Stimulated activated naive CD4-positive, alpha-beta T cell treated with Interleukin-2 at 50 U/mL for 16 hours (primary cell): ENCODE measurements around the gene SMC1A.
"Not testable (repeated sequence)": the region's sequence is repeated elsewhere in the genome, so short reads cannot be mapped to it uniquely, and the experiment has no call there.

ENCODE experiments used
- DNase-seq: peaks from one replicate; lab custom pipeline; 2025; lab: John Stamatoyannopoulos, UW

SMC1A gene

GRCh38 chrX:53422086-53422860, at the start of gene SMC1A:
Gene SMC1A (minus strand): TSS chrX:53422654. CDS start chrX:53422600, 54 bp downstream.
- peak; percentile 93 for DNase-seq

DNA sequence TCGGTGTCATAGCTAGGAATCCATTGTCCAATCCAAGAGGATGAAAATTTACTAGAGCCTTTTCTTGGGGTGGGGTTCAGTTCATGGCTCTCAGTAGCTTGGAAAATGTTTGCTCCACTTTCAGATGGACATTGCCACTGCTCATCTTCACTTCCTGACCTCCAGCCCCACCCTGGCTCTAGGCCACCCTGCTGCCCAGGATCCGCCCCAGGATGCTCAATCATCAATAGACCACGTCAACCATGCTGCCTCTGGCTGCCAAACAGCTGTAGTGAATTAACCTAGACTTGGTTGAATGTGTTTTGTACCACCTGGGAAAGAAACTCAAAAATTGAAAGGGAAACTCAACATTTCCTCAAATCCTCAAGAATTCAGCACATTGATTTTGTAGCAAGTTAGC, 48.9 kb upstream of the SMC1A start:
- DNase-seq, result no peak

DNA sequence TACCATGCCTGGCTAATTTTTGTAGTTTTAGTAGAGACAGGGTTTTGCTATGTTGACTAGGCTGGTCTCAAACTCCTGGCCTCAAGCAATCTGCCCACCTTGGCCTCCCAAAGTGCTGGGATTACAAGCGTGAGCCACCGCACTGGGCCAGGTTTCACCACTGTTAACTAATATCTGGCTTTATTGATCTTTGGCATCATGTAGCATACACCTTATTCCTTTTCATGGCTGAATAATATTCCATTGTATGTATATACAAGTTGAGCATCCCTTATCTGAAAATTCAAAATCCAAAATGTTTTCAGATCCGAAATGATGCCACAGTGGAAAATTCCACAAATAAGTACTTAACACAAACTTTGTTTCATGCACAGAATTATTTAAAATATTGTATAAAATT, 46.2 kb upstream of the SMC1A start:
- DNase-seq, result not testable (repeated sequence)

DNA sequence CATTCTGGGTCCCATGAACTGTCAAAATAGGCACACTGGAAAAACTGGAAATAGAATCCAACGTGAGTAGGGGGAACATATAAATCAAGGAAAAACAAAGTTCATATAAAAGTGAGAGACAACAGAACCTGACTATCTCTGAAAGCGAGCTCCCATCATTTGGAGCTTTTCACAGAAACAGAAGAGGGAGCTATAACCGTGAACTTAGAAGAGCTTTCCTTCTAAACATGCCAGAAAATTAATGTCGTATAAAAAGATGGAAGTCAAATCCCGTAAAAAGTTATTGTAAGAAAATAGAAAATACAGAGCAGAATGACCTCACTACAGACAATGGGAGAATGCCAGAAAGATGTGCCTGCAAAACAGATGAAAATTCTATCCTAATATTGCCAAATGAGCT, 35.6 kb upstream of the SMC1A start:
- DNase-seq, result no peak

- DNase-seq, result no peak
Observed at GRCh38 chrX:53456254-53456653, 33.8 kb upstream of the SMC1A start.

DNA sequence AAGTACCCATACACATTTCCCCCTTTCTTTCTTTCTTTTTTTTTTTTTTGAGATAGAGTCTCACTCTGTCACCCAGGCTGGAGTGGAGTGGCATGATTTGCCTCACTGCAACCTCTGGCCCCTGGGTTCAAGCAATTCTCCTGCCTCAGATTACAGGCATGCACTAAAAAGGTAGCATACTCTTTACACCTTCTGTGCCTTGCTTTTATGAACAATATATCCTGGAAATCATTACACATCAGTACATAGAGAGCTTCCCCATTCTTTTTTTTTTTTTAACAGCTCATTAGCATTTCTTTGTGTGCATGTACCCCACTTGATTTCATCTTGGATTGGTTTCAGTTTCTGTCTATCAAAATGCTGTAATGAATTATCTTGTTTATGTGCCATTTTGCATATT, 30.4 kb upstream of the SMC1A start:
- no peak for DNase-seq

- no peak for DNase-seq
Observed at GRCh38 chrX:53449632-53450031, 27.2 kb upstream of the SMC1A start.

DNA sequence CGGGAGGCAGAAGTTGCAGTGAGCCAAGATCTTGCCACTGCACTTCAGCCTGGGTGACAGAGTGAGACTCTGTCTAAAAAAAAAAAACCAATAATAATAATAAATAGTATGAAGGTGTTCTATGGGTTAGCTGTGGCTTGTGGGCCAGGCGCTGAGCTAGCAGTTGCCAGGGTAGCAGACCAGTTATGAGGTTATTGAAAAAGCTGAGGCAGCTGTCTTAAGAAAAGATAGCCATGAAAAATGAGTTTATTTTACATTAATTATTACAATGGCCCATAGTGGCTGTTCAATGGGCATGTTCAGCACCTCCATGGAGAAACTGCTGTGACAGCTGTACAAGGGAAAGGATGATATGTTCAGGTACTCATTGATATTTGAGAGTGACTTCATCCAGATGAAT, 25.0 kb upstream of the SMC1A start:
- no peak for DNase-seq

GRCh38 chrX:53445977-53446376, 23.5 kb upstream of the SMC1A start:
- DNase-seq, result peak; percentile 26

GRCh38 chrX:53442322-53442631, 19.8 kb upstream of the SMC1A start:
- DNase-seq, result no peak

- DNase-seq, result peak; percentile 66
Observed at GRCh38 chrX:53441531-53442321, 19.3 kb upstream of the SMC1A start.

- peak; percentile 6 for DNase-seq
Observed at GRCh38 chrX:53440621-53441517, 18.4 kb upstream of the SMC1A start.

- DNase-seq, result no peak
Observed at GRCh38 chrX:53440101-53440500, 17.6 kb upstream of the SMC1A start.

DNA sequence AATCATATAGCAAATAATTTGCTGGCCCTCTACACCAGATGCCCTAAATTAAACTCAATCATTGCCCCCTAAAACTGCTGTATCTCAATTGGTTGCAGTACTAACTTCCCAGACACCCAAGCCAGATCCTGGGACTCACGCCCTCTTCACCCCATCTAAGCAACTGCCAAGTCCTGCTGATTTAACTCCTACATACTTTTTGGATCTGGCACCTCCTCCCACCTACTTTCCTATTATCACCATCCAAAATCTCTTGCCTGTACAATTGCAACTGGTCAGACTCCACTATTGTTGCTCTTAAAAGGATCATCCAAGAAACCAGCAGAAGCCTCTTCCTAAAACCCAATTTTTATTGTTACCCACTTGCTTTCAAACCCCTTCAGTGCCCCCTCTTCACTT, 16.4 kb upstream of the SMC1A start:
- DNase-seq, result no peak

GRCh38 chrX:53438174-53438831, 15.8 kb upstream of the SMC1A start:
- no peak for DNase-seq

GRCh38 chrX:53437206-53437605, 14.8 kb upstream of the SMC1A start:
- no peak for DNase-seq

DNA sequence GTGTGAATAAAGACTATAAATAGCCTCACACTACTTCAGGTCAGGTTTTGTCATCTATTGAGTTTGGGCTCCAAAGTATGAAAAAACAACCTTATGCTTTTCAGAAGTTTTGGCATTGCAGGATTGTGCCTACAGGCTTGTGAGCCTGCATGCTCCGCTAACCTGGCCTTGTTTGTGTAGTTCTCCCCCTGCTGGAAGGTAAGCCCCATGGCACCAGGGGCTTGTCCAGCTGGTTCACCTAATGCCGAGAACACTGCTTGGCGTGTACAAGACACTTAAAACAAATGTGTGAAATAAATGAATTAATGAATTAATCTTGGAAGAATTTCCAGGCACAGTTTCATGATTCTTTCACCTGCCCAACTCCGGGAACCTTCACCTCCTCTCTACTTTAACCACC, 13.5 kb upstream of the SMC1A start:
- peak; percentile 43 for DNase-seq

DNA sequence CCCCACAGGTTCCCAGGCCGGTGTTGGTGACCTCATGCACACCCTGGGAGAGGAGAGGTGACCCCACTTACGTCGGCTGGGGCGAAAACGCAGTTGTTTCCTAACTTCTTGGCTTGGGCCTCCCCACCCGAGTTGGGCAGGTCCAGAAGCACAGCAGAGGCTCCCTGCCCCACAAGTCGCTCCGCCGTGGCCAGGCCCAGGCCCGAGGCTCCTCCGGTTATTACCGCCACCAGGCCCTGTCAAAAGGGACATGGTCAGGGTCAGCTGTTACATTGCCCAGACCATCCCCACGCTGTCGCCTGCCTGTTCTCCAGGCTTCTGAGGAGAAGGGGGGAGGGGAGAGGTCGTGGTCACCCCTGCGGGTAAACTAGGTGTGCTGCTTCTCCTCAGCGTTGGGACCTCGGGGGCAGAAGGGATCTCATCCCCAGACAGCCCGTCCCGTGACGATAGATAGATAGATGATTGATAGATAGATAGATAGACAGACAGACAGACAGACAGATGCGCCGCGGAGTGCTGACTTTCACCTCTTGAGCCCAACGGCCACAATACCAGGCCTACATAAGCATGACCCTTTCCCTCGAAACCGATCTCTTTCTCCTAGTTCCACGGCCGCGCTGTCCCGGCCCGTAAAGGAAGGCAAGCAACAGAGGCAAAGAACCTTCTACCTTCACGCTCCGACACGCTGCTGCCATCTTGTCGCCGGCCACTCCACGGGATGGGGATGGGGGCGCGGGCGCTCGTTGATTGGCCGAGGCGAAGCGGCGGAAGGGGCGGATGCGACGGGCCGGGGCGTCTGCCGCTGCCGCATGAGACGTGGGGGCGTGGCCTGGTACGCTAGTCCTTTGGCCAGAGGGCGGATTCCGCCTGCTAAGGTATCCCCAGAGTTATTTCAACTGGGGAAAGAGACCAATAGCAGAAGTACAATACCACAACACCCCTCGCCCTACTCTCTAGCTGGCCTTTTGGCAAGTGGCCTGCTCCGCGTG, 11.5 kb upstream of the SMC1A start, which contains the start of gene HSD17B10:
HSD17B10 (minus strand) TSS at position 720 of the 989 bp plus-strand sequence; CDS start at position 695, 25 bp downstream.
- DNase-seq, result peak; percentile 88

DNA sequence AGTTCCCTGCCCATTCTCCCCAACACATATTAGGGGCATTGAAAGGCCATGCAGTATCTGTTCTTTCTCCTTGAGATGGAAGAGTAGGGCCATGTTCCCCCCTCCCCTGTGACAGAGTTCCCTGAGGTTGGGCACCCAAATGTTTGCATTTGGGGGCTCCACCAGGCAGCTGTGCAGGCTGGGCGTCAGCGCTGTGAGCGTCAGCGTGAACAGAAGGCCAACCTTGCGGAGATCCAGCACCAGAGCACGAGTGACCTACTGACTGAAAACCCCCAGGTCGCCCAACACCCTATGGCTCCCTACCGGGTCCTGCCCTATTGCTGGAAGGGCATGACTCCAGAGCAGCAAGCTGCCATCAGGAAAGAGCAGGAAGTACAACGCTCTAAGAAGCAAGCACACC, 7.8 kb upstream of the SMC1A start:
- DNase-seq, result no peak

DNA sequence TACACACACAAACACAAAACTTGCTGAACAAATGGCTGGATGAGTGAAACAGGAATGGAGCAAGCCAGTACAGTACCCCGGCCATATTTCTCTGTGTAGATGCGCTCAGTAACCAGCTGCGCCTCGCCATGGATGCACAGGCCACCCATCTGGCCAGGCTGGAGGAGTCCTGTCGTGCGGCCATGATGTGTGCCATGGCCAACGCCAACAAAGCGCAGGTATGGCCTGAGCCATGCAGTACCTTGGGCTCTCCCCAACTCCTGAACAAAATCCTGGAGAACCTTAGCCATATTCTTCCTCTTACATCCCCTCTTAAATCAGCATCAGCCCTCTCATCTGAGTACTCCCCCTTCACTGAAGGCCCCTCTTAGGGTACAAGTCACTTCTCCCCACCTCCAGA, 7.3 kb upstream of the SMC1A start:
- no peak for DNase-seq

DNA sequence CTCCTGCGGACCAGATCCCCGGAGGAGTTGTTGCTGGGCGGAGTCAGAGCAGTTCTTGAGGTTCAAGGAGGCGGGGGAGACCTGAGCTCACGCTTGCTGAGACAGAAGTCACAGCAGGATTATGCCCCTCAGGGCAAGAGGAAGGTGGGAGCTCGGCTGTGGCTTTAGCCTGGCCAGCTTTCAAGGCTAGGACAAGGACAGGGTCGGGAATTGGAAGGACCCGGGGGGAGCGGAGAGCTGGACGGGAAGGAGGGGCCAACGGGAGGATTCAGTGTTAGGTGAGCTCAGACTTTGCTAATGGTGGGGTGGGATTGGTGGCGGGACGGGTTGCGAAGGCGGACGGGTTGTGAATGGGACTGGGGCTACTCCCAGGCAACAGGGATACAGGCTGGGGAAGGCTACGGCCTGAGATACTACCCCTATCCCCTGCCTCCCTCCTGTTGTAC, 430 bp upstream of the SMC1A start, which contains the start of gene RIBC1:
RIBC1 (plus strand) TSS at position 13 of the 446 bp plus-strand sequence. CDS start 3,404 bp downstream, outside the sequence.
- DNase-seq, result no peak
